ENCODE results near the gene SIRT5.
A peak's percentile ranks its signal among the peaks of the same experiment; 100 is the strongest.

The SIRT5 gene

GRCh38 chr6:13538084-13538483, 36.3 kb upstream of the SIRT5 start:
- H3K4me1 ChIP-seq (ENCODE audit: insufficient read depth, low read length, poor library complexity, severe bottlenecking), result peaks cover 17% of the 10 kb centered on the region

GRCh38 chr6:13538600-13538999, 35.8 kb upstream of the SIRT5 start:
- H3K9ac ChIP-seq (ENCODE audit: low read depth, low read length, poor library complexity, severe bottlenecking), result no peak overlapping the region
- no peak for TF ChIP-seq CTCF (conservative IDR thresholded peaks at IDR 0.05; ENCODE audit: low read length)
- no peak for TF ChIP-seq EZH2phosphoT487 (IDR thresholded peaks at IDR 0.05; ENCODE audit: borderline replicate concordance)
- H3K4me1 ChIP-seq (ENCODE audit: insufficient read depth, low read length, poor library complexity, severe bottlenecking), result peaks cover 17% of the 10 kb centered on the region
- H2AFZ ChIP-seq (ENCODE audit: low read length), result no peak overlapping the region
- H3K27me3 ChIP-seq (ENCODE audit: insufficient read depth, low read length, poor library complexity, severe bottlenecking), result no peaks in the 10 kb centered on the region
- H3K9me3 ChIP-seq (ENCODE audit: insufficient read depth, low read depth, low read length), result no peaks in the 10 kb centered on the region
- H3K4me2 ChIP-seq (ENCODE audit: low read depth, low read length, poor library complexity, severe bottlenecking), result no peak overlapping the region
- H4K20me1 ChIP-seq (ENCODE audit: insufficient read depth, low read length, poor library complexity, severe bottlenecking), result no peaks in the 10 kb centered on the region
- no peaks in the 10 kb centered on the region for H3K9me2 ChIP-seq (replicated peaks; ENCODE audit: low read depth, low read length)
- H3K4me3 ChIP-seq (ENCODE audit: low read length, poor library complexity, severe bottlenecking), result no peak overlapping the region
- no peaks in the 10 kb centered on the region for H3K79me2 ChIP-seq (ENCODE audit: insufficient read depth, low read length)
- H3K36me3 ChIP-seq (ENCODE audit: insufficient read depth, low read length), result no peaks in the 10 kb centered on the region
- no peaks in the 10 kb centered on the region for H3F3A ChIP-seq (ENCODE audit: low read depth)

More at GRCh38 chr6:13538084-13538483, 36.3 kb upstream of the SIRT5 start:
- Histone ChIP-seq H3K9me3 (ENCODE audit: insufficient read depth, low read depth, low read length) (no peaks in the 10 kb centered on the region), H3K9ac (ENCODE audit: low read depth, low read length, poor library complexity, severe bottlenecking) (no peak overlapping the region), H3K27me3 (ENCODE audit: insufficient read depth, low read length, poor library complexity, severe bottlenecking) (no peaks in the 10 kb centered on the region), H2AFZ (ENCODE audit: low read length) (no peak overlapping the region), H3K4me3 (ENCODE audit: low read length, poor library complexity, severe bottlenecking) (no peak overlapping the region), H3K9me2 (replicated peaks; ENCODE audit: low read depth, low read length) (no peaks in the 10 kb centered on the region), H3F3A (ENCODE audit: low read depth) (no peaks in the 10 kb centered on the region), H4K20me1 (ENCODE audit: insufficient read depth, low read length, poor library complexity, severe bottlenecking) (no peaks in the 10 kb centered on the region), H3K36me3 (ENCODE audit: insufficient read depth, low read length) (no peaks in the 10 kb centered on the region), H3K79me2 (ENCODE audit: insufficient read depth, low read length) (no peaks in the 10 kb centered on the region), H3K4me2 (ENCODE audit: low read depth, low read length, poor library complexity, severe bottlenecking) (no peak overlapping the region)
- TF ChIP-seq CTCF (conservative IDR thresholded peaks at IDR 0.05; ENCODE audit: low read length) (peak; percentile 64), EZH2phosphoT487 (IDR thresholded peaks at IDR 0.05; ENCODE audit: borderline replicate concordance) (no peak)

- Histone ChIP-seq H3K9me2 (replicated peaks; ENCODE audit: low read depth, low read length) (no peaks in the 10 kb centered on the region), H3F3A (ENCODE audit: low read depth) (no peaks in the 10 kb centered on the region), H4K20me1 (ENCODE audit: insufficient read depth, low read length, poor library complexity, severe bottlenecking) (no peaks in the 10 kb centered on the region), H2AFZ (ENCODE audit: low read length) (no peak overlapping the region), H3K36me3 (ENCODE audit: insufficient read depth, low read length) (no peaks in the 10 kb centered on the region), H3K4me2 (ENCODE audit: low read depth, low read length, poor library complexity, severe bottlenecking) (no peak overlapping the region), H3K27me3 (ENCODE audit: insufficient read depth, low read length, poor library complexity, severe bottlenecking) (no peaks in the 10 kb centered on the region), H3K4me1 (ENCODE audit: insufficient read depth, low read length, poor library complexity, severe bottlenecking) (peaks cover 17% of the 10 kb centered on the region), H3K4me3 (ENCODE audit: low read length, poor library complexity, severe bottlenecking) (no peak overlapping the region), H3K79me2 (ENCODE audit: insufficient read depth, low read length) (no peaks in the 10 kb centered on the region), H3K9me3 (ENCODE audit: insufficient read depth, low read depth, low read length) (no peaks in the 10 kb centered on the region), H3K9ac (ENCODE audit: low read depth, low read length, poor library complexity, severe bottlenecking) (no peak overlapping the region)
- TF ChIP-seq EZH2phosphoT487 (IDR thresholded peaks at IDR 0.05; ENCODE audit: borderline replicate concordance) (no peak), CTCF (conservative IDR thresholded peaks at IDR 0.05; ENCODE audit: low read length) (no peak)
Observed at GRCh38 chr6:13539572-13539971, 34.8 kb upstream of the SIRT5 start.
